Measurements from ENCODE around the gene CHSY3. TPM values are rescaled to one million over a fixed set of nuclear protein-coding genes. Genes with fewer than 3 reads are reported as not detected.

Gene CHSY3
- total and polyA plus RNA-seq, 2 experiments from 2014 or later, result 0.44 to 3.0 TPM

GRCh38 chr5:130164966-130165365 is 260.7 kb downstream of the CHSY3 start (continued):
- TF ChIP-seq EZH2phosphoT487 (IDR thresholded peaks at IDR 0.05; ENCODE audit: unreplicated experiment), result no peak
- TF ChIP-seq ZNF331 (CRISPR knock-in tag; IDR thresholded peaks at IDR 0.05; ENCODE audit: low read depth), result no peak

GRCh38 chr5:130166839-130167490 is 262.7 kb downstream of the CHSY3 start:
- TF ChIP-seq EZH2phosphoT487 (IDR thresholded peaks at IDR 0.05; ENCODE audit: unreplicated experiment), result no peak
- no peak for TF ChIP-seq STAT1 (IDR thresholded peaks at IDR 0.05; ENCODE audit: unreplicated experiment)
- TF ChIP-seq ZNF462 (CRISPR knock-in tag; IDR thresholded peaks at IDR 0.05), result no peak
- peak; percentile 99 for TF ChIP-seq NANOG (IDR thresholded peaks at IDR 0.05; ENCODE audit: borderline replicate concordance)
- no peak for TF ChIP-seq JUNB (IDR thresholded peaks at IDR 0.05; ENCODE audit: unreplicated experiment)
- TF ChIP-seq CREB1 (CRISPR knock-in tag; IDR thresholded peaks at IDR 0.05; ENCODE audit: low read depth), result no peak
- TF ChIP-seq EZH2 (IDR thresholded peaks at IDR 0.05; ENCODE audit: low read depth, unreplicated experiment), result no peak
- no peak for TF ChIP-seq CTCF (conservative IDR thresholded peaks at IDR 0.05; ENCODE audit: low read depth in 2 of 2)
- TF ChIP-seq, protein P1, sequence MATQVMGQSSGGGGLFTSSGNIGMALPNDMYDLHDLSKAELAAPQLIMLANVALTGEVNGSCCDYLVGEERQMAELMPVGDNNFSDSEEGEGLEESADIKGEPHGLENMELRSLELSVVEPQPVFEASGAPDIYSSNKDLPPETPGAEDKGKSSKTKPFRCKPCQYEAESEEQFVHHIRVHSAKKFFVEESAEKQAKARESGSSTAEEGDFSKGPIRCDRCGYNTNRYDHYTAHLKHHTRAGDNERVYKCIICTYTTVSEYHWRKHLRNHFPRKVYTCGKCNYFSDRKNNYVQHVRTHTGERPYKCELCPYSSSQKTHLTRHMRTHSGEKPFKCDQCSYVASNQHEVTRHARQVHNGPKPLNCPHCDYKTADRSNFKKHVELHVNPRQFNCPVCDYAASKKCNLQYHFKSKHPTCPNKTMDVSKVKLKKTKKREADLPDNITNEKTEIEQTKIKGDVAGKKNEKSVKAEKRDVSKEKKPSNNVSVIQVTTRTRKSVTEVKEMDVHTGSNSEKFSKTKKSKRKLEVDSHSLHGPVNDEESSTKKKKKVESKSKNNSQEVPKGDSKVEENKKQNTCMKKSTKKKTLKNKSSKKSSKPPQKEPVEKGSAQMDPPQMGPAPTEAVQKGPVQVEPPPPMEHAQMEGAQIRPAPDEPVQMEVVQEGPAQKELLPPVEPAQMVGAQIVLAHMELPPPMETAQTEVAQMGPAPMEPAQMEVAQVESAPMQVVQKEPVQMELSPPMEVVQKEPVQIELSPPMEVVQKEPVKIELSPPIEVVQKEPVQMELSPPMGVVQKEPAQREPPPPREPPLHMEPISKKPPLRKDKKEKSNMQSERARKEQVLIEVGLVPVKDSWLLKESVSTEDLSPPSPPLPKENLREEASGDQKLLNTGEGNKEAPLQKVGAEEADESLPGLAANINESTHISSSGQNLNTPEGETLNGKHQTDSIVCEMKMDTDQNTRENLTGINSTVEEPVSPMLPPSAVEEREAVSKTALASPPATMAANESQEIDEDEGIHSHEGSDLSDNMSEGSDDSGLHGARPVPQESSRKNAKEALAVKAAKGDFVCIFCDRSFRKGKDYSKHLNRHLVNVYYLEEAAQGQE (IDR thresholded peaks at IDR 0.05; ENCODE audit: unreplicated experiment), result no peak
- no peaks in the 10 kb centered on the region for H3K36me3 Mint-ChIP-seq (ENCODE audit: low read depth)
- peak overlapping the region; percentile 47 for H3K4me3 Mint-ChIP-seq
- no peaks in the 10 kb centered on the region for H4K20me1 ChIP-seq (replicated peaks; ENCODE audit: insufficient read depth)
- H3K27ac ChIP-seq (ENCODE audit: low read depth), result peak overlapping the region; percentile 88
- H3K4me3 ChIP-seq, result peak overlapping the region; percentile 5; the same call in 1 of the 2 replicates
- H3K9me2 ChIP-seq (ENCODE audit: insufficient read depth), result no peaks in the 10 kb centered on the region
- peak overlapping the region; percentile 77 for H3K27ac Mint-ChIP-seq
- peaks cover 42% of the 10 kb centered on the region for H3K4me1 Mint-ChIP-seq
- H3K9me3 Mint-ChIP-seq, result no peaks in the 10 kb centered on the region
- peaks cover 33% of the 10 kb centered on the region for H3K4me1 ChIP-seq (ENCODE audit: insufficient read depth)
- peak; percentile 88 for DNase-seq (ENCODE audit: low spot score)
- no peaks in the 10 kb centered on the region for H3K36me3 ChIP-seq (ENCODE audit: insufficient read depth)
- H2AFZ ChIP-seq, result no peak overlapping the region
- peak; percentile 96 for ATAC-seq
- H3K79me2 ChIP-seq (replicated peaks; ENCODE audit: insufficient read depth), result no peaks in the 10 kb centered on the region
- H3K27me3 Mint-ChIP-seq (ENCODE audit: insufficient read depth, low read depth, poor library complexity), result peaks cover 6% of the 10 kb centered on the region
- H3K4me2 ChIP-seq, result peak overlapping the region; percentile 16
- H3K27me3 ChIP-seq (ENCODE audit: insufficient read depth), result no peaks in the 10 kb centered on the region
- H3F3A ChIP-seq (replicated peaks; ENCODE audit: low read depth), result no peaks in the 10 kb centered on the region

All from GM23338 (cell line).